Gastrocnemius medialis (tissue), 4 donors: ENCODE data around the gene LSP1. TPM values are rescaled to one million over a fixed set of nuclear protein-coding genes. Genes with fewer than 3 reads are reported as not detected.

Experiments used
- ATAC-seq, 2 donors: fragments of 150-250 bp; one replicate each; pipeline ENCODE4 v1.9.1; 2016
- DNase-seq, 2 donors: peaks; one replicate each; pipeline ENCODE4 v3.0.0-alpha.2; 2019
- H3K27ac ChIP-seq, 4 donors: fragments of 200-600 bp; sonication (generic); 1 replicate in 1 of 4; 2 replicates in 3 of 4; pipeline ENCODE4 v1.5.1; 2016 to 2018; ENCODE audit warnings: mild to moderate bottlenecking in 2 of 4, moderate library complexity in 1 of 4
- H3K27me3 ChIP-seq, 3 donors: fragments of 200-600 bp; sonication (generic) in 2 of 3; 1 replicate in 1 of 3; 2 replicates in 2 of 3; pipeline versions ENCODE4 v1.5.1 to v1.6.0; 2016 to 2019; ENCODE audit warnings: mild to moderate bottlenecking in 1 of 3, moderate library complexity in 1 of 3
- H3K36me3 ChIP-seq, 2 donors: fragments of 200-600 bp; sonication (generic) in 1 of 2; one replicate each; pipeline ENCODE4 v1.5.1; 2017 to 2018
- H3K4me1 ChIP-seq, 2 donors: fragments of 200-600 bp; sonication (generic) in 1 of 2; one replicate each; pipeline ENCODE4 v1.5.1; 2016 to 2017; ENCODE audit warnings: mild to moderate bottlenecking in 2 of 2
- H3K4me3 ChIP-seq, 4 donors: fragments of 200-600 bp; sonication (generic) in 3 of 4; 1 replicate in 1 of 4; 2 replicates in 3 of 4; pipeline ENCODE4 v1.5.1; 2016 to 2019; ENCODE audit warnings: mild to moderate bottlenecking in 2 of 4
- H3K9me3 ChIP-seq, 3 donors: fragments of 200-600 bp; sonication (generic) in 2 of 3; 1 replicate in 1 of 3; 2 replicates in 2 of 3; pipeline ENCODE4 v1.5.1; 2016 to 2019
- POLR2A ChIP-seq, 2 donors: fragments of 450-650 bp; IDR thresholded peaks; one replicate each; pipeline ENCODE4 v1.6.1; 2017; ENCODE audit warnings: antibody characterized with exemption in 2 of 2, mild to moderate bottlenecking in 2 of 2, moderate library complexity in 2 of 2
- in situ Hi-C, 4 donors: fragments of 200-750 bp; cut with MboI; loops; one replicate each; pipeline versions ENCODE4 v1.15.0 to v1.8.0; 2017; ENCODE audit warnings: low sequenced_read_pairs in 4 of 4
- intact Hi-C: fragments of 100-400 bp; cut with DNase I; formaldehyde crosslinking; loops from one replicate; pipeline ENCODE4 v1.15.1; 2023; ENCODE audit warnings: low total_unique reads
- total RNA-seq, 4 donors: library from RNA; depleted of rRNA; stranded (reverse); fragments of >200 nt; gene quantifications; one replicate each; pipeline versions ENCODE4 v1.1.0 to v1.2.3, GENCODE V29; 2016
- TF ChIP-seq, protein P1 (sequence below), 5 experiments: fragments of 450-650 bp in 3 of 5; fragments of 200-600 bp in 2 of 5; sonication (generic) in 2 of 5; IDR thresholded peaks in 4 of 5; conservative IDR thresholded peaks in 1 of 5; 1 replicate in 4 of 5; 2 replicates in 1 of 5; pipeline ENCODE4 v1.5.1; 2016 to 2019; ENCODE audit warnings: antibody characterized with exemption in 5 of 5, mild to moderate bottlenecking in 3 of 5, moderate library complexity in 3 of 5

LSP1 gene
- total RNA-seq, 4 donors from 2014 or later: 3.0 to 13.5 (median 5.5) TPM

DNA sequence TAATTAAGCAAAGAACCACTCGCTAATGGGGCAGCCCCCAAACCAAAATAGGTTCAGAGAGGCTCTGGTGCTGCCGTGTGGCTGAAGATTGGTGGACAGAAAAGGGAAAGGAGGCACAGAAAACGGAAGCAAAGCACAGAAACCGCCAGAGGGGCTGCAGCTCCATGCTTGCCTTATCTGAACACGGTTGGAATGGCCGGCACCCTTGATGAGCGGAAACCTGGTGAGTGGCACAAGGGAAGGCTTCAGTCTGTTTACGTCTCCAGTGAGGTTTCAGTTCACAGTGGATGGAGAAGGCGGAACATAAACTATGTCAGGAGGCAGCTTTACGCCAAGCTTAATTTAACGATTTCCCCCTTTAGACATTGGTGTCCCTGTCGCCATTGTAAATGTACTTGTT lies 44.0 kb downstream of the LSP1 start:
- Histone ChIP-seq H3K4me1 (peaks cover 6 to 7% of the 10 kb centered on the region in 2 donors), H3K9me3 (no peaks in the 10 kb centered on the region), H3K4me3 (no peak overlapping the region), H3K36me3 (no peaks in the 10 kb centered on the region), H3K27ac (no peak overlapping the region), H3K27me3 (no peaks in the 10 kb centered on the region)
- in situ Hi-C loops: loop anchor here in 1 of 4 donors (25.0 kb wide), 1 partner anchor 265 kb away; the partner anchor contains the start of genes INS and TH
- ATAC-seq: peak in 1 of 2 donors; percentile 18
- intact Hi-C loops: no loop called here
- TF ChIP-seq, protein P1, sequence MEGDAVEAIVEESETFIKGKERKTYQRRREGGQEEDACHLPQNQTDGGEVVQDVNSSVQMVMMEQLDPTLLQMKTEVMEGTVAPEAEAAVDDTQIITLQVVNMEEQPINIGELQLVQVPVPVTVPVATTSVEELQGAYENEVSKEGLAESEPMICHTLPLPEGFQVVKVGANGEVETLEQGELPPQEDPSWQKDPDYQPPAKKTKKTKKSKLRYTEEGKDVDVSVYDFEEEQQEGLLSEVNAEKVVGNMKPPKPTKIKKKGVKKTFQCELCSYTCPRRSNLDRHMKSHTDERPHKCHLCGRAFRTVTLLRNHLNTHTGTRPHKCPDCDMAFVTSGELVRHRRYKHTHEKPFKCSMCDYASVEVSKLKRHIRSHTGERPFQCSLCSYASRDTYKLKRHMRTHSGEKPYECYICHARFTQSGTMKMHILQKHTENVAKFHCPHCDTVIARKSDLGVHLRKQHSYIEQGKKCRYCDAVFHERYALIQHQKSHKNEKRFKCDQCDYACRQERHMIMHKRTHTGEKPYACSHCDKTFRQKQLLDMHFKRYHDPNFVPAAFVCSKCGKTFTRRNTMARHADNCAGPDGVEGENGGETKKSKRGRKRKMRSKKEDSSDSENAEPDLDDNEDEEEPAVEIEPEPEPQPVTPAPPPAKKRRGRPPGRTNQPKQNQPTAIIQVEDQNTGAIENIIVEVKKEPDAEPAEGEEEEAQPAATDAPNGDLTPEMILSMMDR (IDR thresholded peaks at IDR 0.05 in 4 of 5, conservative IDR thresholded peaks at IDR 0.05 in 1 of 5): no peak
- TF ChIP-seq POLR2A (IDR thresholded peaks at IDR 0.05): no peak
- no peak for DNase-seq

DNA sequence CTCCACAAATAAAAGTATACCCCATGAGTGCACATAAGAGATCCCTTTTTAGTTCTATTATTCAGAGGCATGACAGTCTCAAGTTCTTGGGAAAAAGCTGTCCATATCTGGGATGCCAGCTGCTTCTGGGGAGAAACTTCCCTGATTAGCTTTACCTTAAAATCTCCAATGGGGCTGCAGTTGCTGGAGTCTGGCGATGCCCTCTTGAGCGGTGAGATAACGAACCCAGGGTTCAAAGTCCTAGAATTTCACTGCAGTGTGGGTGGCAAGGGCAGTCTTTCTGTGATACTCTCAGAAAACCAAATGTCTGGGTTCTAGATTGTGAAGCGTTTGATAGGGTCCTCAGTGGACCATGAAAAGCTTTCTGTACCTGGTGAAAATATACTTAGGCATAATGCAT lies 46.2 kb downstream of the LSP1 start:
- no peaks in the 10 kb centered on the region for H3K36me3 ChIP-seq
- H3K27me3 ChIP-seq: no peaks in the 10 kb centered on the region
- no peaks in the 10 kb centered on the region for H3K4me1 ChIP-seq
- ATAC-seq (no peak), DNase-seq (no peak)
- no peak overlapping the region for H3K4me3 ChIP-seq
- no peaks in the 10 kb centered on the region for H3K9me3 ChIP-seq
- H3K27ac ChIP-seq: no peak overlapping the region
- intact Hi-C loops: no loop called here
- in situ Hi-C loops: loop anchor here in 1 of 4 donors (25.0 kb wide), 1 partner anchor 263 kb away; the partner anchor contains the start of genes INS and TH
- TF ChIP-seq, protein P1 (IDR thresholded peaks at IDR 0.05 in 4 of 5, conservative IDR thresholded peaks at IDR 0.05 in 1 of 5): no peak
- no peak for TF ChIP-seq POLR2A (IDR thresholded peaks at IDR 0.05)

DNA sequence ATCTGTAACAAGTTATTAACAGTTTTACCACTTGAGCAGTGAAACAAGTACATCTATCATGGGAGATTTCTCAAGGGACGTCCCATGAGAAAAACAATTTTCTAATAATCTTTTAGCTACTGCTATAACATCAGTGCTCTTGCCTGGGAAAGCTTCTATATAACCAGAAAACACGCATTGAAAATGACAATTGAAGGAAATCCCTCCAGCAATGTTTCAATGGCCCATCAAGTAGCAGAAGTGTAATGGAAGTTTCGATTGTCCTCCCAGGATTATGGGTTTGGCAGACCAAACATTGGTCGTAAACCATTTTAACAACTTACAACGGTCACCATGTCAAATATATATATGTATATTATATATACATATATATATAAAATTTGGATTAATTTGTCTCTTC lies 46.8 kb downstream of the LSP1 start:
- no peak for DNase-seq
- H3K4me1 ChIP-seq: no peaks in the 10 kb centered on the region
- in situ Hi-C loops: loop anchor here in 1 of 4 donors (25.0 kb wide), 1 partner anchor 263 kb away; the partner anchor contains the start of genes INS and TH
- TF ChIP-seq POLR2A (IDR thresholded peaks at IDR 0.05): no peak
- TF ChIP-seq, protein P1 (IDR thresholded peaks at IDR 0.05 in 4 of 5, conservative IDR thresholded peaks at IDR 0.05 in 1 of 5): no peak
- no peaks in the 10 kb centered on the region for H3K9me3 ChIP-seq
- no peaks in the 10 kb centered on the region for H3K36me3 ChIP-seq
- H3K27ac ChIP-seq: no peak overlapping the region
- ATAC-seq: no peak
- H3K4me3 ChIP-seq: no peak overlapping the region
- H3K27me3 ChIP-seq: no peaks in the 10 kb centered on the region
- intact Hi-C loops: no loop called here

- Histone ChIP-seq H3K36me3 (no peaks in the 10 kb centered on the region), H3K27ac (peak overlapping the region; percentile 70 to 78 (median 76)), H3K9me3 (no peaks in the 10 kb centered on the region), H3K4me1 (peaks cover 0 to 15% of the 10 kb centered on the region in 2 donors), H3K4me3 (no peak overlapping the region), H3K27me3 (no peaks in the 10 kb centered on the region)
- intact Hi-C loops: no loop called here
- TF ChIP-seq, protein P1 (IDR thresholded peaks at IDR 0.05 in 4 of 5, conservative IDR thresholded peaks at IDR 0.05 in 1 of 5): no peak
- no peak for TF ChIP-seq POLR2A (IDR thresholded peaks at IDR 0.05)
- DNase-seq (no peak), ATAC-seq (no peak)
- in situ Hi-C loops: no loop called here
Observed at GRCh38 chr11:1906181-1906580, 53.3 kb downstream of the LSP1 start.
